ENCODE results near the gene DHRS12.

The DHRS12 gene

DNA sequence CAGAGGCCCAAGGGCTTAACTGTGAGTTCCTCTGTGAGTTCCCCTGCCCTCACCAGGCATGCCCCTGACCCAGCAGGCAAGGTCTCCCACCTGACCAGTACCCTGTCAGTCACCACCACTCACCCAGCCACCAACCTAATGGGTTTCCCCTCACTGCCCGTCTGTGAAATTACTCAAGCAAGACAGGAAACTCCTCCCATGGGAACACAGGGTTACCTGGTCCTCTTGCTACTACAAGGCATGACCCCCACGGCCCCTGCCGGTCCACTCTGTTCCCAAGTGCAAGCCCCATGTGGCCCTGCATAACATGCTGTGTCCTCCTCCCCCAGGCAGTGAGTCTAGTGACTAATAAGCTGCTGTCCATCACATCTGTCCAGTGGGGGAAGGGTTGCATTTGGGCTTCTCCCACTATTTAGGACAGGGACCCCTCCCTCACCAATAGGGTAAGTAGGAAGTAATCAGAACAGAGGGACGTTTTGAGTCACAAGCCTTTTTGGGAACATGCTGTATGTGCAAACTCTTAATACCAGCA, 8.0 kb upstream of the DHRS12 start:
- no peak for DNase-seq (ENCODE audit: low read depth, low spot score)
- H3K27ac ChIP-seq: no peak overlapping the region

DNA sequence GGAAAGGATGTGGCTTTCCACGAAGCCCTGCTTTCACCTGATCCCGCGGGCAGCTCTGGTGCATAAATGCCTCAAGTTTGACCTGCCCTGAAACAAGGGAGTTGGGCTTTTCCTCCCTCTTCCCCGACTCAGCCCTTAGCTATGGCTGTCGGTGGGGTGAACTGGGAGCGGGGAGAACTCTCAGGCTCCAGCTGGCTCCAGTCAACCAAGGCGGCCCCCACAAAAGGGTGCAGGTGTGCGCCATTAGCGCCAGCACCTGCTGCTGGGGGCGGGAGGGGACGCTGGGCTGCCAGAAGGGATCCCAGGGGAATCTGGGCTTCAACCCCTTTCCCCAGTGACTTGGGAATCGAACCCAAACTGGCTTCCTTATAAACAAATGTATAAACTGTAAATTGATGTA, 7.1 kb upstream of the DHRS12 start:
- H3K27ac ChIP-seq: no peak overlapping the region

DNA sequence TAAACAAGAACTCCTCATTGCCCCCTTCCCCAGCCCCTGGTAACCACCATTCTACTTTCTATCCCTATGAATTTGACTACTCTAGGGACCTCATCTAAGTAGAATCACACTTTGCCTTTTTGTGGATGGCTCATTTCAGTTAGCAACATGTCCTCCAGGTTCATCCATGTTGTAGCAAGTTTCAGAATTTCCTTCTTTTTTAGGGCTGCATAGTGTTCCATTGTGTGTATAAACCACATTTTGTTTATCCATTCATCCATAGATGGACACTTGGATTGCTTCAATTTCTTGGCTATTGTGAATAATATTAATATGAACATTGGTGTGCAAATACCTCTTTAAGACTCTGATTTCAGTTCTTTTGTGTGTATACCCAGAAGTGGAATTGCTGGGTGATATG, 4.8 kb upstream of the DHRS12 start:
- H3K27ac ChIP-seq: no peak overlapping the region

More for the DNA sequence above, 7.1 kb upstream of the DHRS12 start:
- DNase-seq (ENCODE audit: low read depth, low spot score): no peak

DNA sequence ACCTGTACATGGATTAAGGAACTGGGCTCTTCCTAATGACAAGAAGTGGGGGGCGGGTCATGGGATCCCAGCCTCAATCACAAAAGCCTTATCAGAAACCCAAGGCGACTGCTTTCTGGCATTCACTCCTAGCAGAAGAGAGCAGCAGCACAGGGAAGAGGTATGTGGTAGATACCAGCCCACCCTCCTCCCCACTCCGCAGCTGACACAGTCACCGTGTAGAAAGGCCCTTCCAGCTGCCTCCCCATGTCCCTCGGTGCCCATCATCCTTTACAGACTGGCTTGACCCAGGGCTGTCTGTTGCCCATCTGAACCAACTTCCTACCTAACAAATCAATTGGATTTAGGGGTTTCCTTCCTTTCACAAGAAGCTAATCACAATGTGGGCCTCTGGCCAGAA, 3.1 kb upstream of the DHRS12 start:
- no peak for DNase-seq (ENCODE audit: low read depth, low spot score)
- no peak overlapping the region for H3K27ac ChIP-seq

More for the DNA sequence above, 4.8 kb upstream of the DHRS12 start:
- no peak for DNase-seq (ENCODE audit: low read depth, low spot score)

DNA sequence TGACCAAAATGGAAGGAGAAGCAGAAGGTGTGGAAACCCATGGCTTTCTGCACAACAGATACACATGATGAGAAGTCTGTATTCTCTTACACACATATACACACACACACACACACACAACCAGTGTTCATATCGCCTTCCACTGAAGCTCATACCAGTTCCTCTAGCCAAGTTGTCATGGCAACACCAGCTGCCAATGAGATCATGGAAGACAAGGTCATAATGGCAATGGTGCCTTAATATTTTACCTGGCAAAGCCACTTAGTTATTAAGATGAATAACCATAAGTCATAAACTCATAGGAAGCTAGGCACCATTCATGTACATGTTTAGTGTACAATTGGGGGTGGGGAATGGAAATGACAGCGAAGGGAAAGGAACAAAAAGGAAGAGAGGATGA, 2.6 kb upstream of the DHRS12 start:
- DNase-seq (ENCODE audit: low read depth, low spot score): no peak
- no peak overlapping the region for H3K27ac ChIP-seq

DNA sequence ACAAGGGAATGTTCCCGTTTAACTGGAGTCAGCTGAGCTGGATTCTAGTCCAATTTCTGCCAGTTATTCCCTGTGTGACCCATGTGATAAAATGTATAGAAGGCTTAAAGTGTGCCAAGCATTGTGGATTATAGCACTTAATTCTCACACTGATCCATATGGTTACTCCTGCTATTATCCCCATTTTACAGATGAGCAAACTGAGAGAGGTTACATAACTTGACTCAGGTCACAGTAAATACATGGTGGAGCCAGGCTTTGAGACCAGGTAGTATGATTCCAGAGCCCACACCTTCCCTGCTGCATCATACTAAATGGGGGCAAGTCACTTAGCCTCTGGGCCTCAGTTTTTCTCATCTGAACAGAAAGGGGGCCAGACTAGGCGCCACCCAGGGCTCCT, 2.0 kb upstream of the DHRS12 start:
- H3K27ac ChIP-seq: no peak overlapping the region
- DNase-seq (ENCODE audit: low read depth, low spot score): no peak

DNA sequence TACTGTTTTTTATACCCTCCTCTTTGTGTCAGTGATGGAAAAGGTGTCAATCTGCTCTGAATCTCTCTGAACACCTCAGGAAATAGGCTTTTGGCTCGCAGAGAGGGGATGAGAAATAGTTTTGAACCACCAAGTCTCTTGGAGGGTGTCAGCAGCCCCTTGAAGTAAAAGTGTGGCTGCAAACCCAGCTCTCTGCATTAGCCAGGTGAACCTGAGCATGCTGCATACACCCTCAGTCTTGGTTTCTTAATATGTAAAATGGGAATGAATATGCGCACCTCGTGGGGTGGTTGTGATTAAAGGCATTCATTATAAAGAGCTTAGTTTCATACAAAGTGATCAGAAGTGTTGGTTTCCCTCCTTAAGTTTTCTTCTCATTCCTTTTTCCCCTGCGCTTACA, 1.4 kb upstream of the DHRS12 start:
- no peak for DNase-seq (ENCODE audit: low read depth, low spot score)
- no peak overlapping the region for H3K27ac ChIP-seq

DNA sequence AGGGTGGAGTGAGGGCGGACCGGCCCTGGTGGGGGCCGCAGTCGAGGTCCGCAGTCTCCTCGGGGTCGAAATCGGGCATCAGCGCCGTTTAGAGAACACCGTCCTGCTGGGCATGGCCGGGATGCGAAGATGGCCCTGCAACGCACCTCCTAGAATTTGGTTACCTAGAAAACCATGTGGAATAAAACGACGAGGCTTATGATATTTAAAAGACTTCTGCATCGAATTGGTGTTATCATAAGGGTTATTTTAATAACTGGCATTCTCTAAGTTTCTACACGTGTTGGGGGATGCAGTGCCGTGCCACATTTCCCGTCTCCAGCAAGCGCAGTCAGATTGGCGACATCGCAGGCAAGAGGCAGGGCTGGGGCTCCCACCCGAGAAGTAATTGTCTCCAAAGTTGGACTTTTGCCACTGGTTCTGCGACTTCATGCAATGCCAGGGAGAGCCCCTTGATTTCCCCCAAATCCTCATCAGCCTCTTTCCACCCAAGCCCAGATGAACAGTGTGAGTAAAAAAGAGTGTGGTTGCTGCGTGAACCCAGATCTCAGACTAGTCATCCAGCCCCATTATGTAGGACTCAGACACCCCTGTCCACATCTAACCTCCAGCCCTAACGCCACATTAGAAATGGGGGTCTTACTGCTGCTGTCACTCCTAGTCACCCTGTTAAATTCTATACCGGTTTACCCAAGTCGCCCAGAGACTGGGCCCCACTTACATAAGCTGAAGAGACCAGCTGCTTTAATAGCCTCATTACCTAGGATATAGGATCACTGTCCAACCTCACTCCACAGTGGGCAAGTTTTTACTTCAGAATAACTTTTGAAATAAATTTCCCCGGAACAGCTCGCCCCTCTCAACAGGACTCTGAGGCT, 571 bp upstream of the DHRS12 start:
- peak overlapping the region; percentile 92 for H3K27ac ChIP-seq
- no peak for DNase-seq (ENCODE audit: low read depth, low spot score)

DNA sequence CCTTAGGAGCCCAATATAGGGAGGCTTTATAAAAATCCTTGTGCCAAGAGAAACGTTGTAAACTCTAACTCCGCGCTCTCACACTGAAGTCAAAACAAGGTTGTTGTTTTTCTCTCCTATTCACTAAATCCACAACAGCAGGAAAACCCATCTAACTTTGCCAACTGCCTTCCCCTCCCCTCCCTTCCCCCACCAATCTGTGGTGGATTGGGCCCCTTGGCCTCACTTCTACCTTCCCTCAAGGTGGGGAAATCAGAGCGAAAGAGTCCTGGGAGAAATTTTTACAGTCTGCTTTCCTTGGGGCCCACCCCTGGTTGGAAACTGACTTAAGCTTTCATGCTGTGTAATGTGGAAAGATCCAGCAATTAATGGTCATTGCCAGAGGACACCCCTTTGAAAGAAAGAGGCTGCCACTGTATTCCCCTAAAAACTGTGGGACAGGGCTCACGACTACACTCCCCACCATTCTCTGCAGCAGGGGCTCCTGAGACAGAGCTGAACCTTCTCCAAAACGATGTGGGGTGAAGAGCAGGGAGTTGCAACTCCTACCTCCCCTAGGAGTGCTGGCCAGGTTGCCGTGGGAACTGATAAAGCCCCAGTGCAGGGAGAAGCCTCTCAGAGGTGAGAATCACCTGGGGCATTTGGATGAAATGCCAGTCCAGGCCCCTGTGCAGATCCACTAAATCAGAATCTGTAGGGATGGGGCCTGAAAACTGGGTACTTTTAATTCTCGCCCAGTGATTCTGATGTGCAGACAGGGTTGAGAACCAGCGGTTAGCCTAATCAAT, 1.1 kb downstream of the DHRS12 start:
- DNase-seq (ENCODE audit: low read depth, low spot score): no peak
- peak overlapping the region; percentile 92 for H3K27ac ChIP-seq

DNA sequence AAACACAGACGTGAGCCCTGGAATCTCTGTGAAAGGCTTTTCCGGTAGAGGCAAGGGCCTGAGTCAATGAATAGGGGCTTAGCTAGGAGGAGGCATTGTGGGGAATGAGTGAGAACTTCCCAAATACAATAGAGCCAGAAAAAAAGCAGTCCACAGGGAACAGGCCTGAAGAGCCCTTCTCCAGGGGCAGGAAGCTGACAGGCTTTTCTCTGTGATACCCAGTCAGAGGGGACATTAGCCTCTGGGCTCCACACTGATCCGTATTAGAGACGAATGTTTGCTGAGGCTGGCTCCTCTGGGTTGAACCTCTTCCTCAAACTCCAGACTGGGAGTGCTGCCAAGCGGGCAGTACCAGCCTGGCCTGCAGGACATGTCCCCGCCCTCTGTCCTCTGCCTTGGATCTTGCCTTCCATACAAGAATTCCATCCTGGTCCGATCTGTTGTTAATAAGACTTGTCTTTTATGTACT, 2.3 kb downstream of the DHRS12 start:
- DNase-seq (ENCODE audit: low read depth, low spot score): no peak
- H3K27ac ChIP-seq: peak overlapping the region; percentile 92

DNA sequence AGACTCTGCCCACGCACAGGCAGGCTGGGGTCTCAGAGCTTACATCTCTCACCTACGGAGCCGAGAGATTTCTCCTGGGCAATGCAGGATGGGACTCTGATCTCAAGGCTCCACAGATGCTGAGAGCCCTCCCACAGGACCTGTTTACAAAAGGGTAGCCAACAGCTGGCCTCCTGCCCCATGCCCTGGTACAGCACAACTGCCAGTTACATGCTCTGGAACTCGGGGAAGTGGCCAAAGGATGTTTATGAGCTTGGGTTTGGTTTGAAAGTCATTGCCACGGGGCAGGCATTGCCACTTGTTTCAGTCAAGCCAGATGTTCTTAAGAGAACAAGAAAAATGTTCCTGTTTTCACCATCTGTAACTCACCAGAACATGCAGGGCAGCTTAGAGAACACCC, 3.5 kb downstream of the DHRS12 start:
- H3K27ac ChIP-seq: no peak overlapping the region
- no peak for DNase-seq (ENCODE audit: low read depth, low spot score)

DNA sequence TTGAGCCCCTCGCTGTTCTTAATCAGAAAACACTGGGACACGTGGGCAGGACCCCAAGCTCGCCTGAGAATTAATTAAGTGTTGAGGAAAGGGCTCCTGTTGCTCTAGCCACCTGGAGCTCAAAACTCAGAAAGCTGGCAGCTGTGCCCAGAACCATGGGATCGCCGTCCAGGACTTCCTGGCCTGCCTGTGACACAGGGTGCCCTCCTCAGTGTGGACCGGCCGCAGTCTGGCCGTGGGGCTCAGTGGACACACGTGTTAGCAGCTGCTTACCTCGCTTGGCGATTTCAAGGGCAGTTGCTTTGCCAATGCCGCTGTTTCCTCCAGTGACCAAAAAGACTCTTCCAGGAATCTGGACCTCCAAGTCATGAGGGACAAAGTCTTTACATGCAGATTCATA, 4.7 kb downstream of the DHRS12 start:
- DNase-seq (ENCODE audit: low read depth, low spot score): no peak
- no peak overlapping the region for H3K27ac ChIP-seq

DNA sequence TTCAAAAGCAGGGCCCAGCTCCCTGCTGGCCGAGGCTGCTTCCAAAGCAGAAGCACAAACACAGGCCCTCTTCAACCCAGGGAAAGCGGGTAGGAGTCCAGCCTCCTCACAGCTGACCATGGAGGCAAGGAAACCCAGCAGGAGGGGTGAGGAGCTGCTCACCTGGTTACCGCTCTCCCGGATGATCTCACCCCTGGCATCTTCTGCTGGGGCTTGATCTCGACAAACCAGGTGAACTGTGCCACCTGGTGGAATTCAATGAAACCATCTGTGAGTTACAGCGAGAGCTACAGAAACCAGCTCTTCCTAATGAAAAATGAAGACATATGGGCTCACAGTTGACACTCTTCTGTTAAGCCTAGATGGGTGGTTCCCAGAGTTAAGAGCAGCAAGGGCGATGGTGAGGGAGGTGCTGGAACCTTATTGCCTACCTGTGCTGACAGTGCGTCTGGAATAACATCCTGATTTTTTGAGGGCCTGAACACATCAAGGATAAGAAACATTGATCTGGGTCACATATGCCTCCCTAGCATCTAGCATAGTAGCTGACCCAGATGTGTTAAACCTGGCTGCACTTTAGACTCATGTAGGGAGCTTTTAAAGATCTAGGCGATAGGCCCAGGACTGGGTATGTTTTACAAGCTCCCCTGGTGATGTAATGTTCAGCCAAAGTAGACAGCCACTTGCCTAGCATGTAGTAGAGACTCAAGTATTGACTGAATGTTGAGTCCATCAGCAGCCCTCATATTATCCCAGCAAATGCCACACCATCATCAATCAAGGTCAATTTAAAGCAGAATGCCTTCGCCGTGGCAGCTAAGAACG, 6.1 kb downstream of the DHRS12 start:
- no peak overlapping the region for H3K27ac ChIP-seq
- DNase-seq (ENCODE audit: low read depth, low spot score): peak; percentile 48

DNA sequence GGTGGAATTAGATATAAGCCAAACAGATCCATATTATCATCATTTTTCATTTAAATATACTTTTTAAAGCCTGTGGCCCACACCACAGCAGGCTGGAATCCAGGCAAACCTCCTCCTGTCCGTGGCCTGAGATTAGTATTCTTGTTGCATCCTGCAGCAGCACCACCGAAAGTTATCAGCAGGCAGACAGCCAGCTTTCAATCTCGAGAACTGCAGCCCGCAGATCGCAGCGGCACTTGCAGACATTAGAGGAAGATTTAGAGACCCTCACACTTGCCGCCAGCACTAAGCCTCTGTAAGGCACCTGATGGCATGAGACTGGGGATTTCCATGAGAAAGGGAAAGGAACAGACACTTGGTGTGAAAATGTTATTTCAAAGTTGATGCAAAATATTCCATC, 7.4 kb downstream of the DHRS12 start:
- no peak for DNase-seq (ENCODE audit: low read depth, low spot score)
- H3K27ac ChIP-seq: no peak overlapping the region

DNA sequence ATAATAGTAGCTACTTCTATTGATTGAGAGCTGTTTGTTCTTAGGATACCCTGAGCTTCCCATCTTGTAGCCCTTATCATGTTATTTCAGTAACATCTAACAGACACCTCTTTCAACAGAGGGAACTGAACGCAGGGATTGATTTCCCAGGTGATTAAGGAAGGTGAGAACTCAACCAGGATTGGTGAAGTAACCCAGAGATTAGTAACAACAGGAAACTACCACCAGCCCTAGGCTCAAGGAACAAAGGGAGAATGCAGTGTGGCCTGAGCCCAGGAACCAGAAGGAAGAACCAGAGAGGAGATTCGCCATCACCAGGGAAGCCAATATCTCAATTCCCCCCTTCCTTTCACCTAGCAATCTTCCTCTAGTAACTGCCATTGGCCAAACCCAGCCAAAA, 8.5 kb downstream of the DHRS12 start:
- DNase-seq (ENCODE audit: low read depth, low spot score): no peak
- no peak overlapping the region for H3K27ac ChIP-seq

DNA sequence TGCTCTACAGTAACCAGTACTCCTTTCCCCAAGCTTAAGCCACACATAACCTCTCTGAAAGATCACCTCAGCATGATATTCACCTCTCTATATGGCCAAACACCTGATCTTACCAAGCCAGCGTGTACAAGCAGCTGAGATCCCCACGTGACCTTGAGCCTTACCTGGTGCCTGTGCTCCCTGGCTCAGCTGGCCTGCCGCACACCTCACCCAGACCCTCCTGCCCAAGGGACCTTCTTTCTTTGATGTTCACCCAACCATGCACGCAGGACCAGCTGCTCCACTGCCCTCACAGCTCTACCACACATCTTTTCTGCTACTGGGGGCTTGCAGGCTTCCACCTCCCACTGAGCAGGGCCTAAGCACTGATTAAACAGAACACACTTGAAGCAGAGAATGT, 9.0 kb downstream of the DHRS12 start:
- no peak overlapping the region for H3K27ac ChIP-seq
- no peak for DNase-seq (ENCODE audit: low read depth, low spot score)

DNA sequence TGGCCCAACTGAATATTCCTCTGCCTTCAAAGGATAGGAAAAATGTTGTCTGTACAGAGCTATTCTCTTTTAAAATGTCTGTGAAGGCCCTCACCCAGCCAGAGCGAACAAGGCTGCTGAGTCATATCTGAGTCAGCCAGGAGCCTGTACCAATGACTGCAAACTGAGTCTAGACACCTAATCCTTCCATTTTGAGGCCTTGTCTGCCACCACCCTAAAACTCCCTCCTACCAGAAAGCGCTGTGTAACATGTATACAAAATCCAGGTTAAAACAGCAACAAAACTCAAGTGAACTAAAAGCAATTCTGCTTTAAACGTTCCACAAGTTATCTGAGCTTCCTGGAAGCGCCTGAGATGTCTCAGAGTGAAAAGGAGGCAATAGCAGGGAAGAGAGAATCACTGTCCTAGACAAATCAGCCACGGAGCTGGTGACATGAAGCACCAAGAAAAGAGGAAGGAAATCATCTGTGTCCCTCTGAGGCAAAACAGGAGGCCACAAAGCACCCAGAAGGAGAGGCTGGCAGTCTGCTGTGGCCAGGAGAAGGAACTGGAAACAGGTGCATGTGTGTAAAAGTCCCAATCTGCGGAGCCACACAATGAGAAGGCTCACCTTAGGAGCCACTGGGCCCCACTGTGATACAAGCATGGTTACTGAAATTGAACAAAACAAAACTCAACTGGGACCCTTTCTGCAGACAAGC, 10.2 kb downstream of the DHRS12 start:
- DNase-seq (ENCODE audit: low read depth, low spot score): peak; percentile 51
- peak overlapping the region; percentile 54 for H3K27ac ChIP-seq

DNA sequence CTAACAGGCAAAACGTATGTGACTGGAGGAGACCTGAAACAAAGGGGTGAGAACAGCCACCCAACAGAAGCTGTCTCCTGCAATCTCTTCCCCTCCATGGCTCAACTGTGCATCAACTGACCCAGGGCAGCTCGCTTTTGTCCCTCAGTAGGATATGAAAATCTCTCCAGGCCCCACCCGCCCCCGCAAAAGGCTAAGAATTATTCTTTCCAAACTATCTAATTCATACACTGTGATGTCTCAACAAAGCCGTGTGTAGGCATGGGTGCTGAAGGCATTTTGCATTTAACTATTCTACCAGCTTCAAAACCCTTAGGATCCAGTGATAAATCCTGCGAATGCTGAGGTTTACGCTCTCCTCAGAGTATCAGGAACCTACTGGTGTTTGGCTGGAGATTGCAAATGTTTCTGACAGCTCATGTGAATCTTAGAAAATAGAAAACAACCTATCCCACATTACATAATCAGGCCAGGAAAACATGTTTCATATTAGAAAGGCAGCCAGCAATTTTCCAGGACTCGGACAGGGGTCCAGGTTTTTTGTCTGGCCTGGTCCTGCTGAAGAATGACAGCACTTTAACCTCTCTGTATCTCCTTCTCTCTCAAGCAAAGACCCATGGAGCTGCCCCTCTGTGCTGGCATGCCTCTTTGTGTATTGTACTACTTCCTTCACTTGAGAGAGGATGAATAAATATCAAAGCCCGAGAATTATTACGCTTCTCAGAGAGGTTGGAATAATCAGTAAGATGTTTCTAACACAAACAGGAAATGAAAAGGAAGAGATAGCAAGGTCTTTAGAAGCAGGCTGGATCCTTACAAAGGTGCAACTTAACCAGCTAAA, 17.3 kb downstream of the DHRS12 start:
- DNase-seq (ENCODE audit: low read depth, low spot score): no peak
- no peak overlapping the region for H3K27ac ChIP-seq
